Fibroblast of pulmonary artery (primary cell): Measurements from ENCODE around the gene MCF2L.
A peak's percentile ranks its signal among the peaks of the same experiment; 100 is the strongest.

Source experiments
- DNase-seq: peaks from one replicate; pipeline ENCODE4 v3.0.0-alpha.2; 2010; ENCODE audit warnings: low read depth
- H3K4me3 ChIP-seq: replicated peaks from 2 replicates; pipeline ENCODE4 v1.5.1; 2011; ENCODE audit warnings: low read depth, mild to moderate bottlenecking, control low read depth, low read length, moderate library complexity
- CTCF ChIP-seq: IDR thresholded peaks from 2 replicates; pipeline ENCODE4 v1.5.1; 2011; ENCODE audit warnings: mild to moderate bottlenecking, control low read depth, low read length, inconsistent platforms; ENCODE audit errors: missing control alignments

MCF2L gene

GRCh38 chr13:113022745-113023574, 53.9 kb downstream of the MCF2L start:
- no peak overlapping the region for H3K4me3 ChIP-seq
- DNase-seq, result peak; percentile 69
- TF ChIP-seq CTCF, result no peak

GRCh38 chr13:113023694-113024430, 54.8 kb downstream of the MCF2L start:
- no peak for DNase-seq
- H3K4me3 ChIP-seq, result no peak overlapping the region
- TF ChIP-seq CTCF, result no peak

- DNase-seq, result no peak
- TF ChIP-seq CTCF, result no peak
- H3K4me3 ChIP-seq, result no peak overlapping the region
Observed at GRCh38 chr13:113024466-113024865, 55.5 kb downstream of the MCF2L start.

GRCh38 chr13:113026391-113026910, 57.4 kb downstream of the MCF2L start:
- TF ChIP-seq CTCF, result no peak
- DNase-seq, result no peak
- no peak overlapping the region for H3K4me3 ChIP-seq

- no peak for DNase-seq
- TF ChIP-seq CTCF, result no peak
- H3K4me3 ChIP-seq, result no peak overlapping the region
Observed at GRCh38 chr13:113027095-113027494, 58.1 kb downstream of the MCF2L start.

- H3K4me3 ChIP-seq, result no peak overlapping the region
- no peak for TF ChIP-seq CTCF
- DNase-seq, result no peak
Observed at GRCh38 chr13:113027566-113027965, 58.6 kb downstream of the MCF2L start.
